Neural cell (in vitro differentiated cells): ENCODE data around the gene TSPO. TPM values are rescaled to one million over a fixed set of nuclear protein-coding genes. Genes with fewer than 3 reads are reported as not detected.

Experiments used
- H2AFZ ChIP-seq: fragments of 200-600, 300-800 bp; sonication (generic), shearing (Covaris generic); 2 replicates; pipeline ENCODE4 v1.6.0; 2014; ENCODE audit warnings: low read depth, mild to moderate bottlenecking, antibody characterized with exemption, low read length, moderate library complexity
- H3F3A ChIP-seq: fragments of 200-600 bp; shearing (Covaris generic); 2 replicates; pipeline ENCODE4 v1.6.1; 2016; ENCODE audit warnings: mild to moderate bottlenecking, moderate library complexity, mixed read lengths, antibody characterized with exemption, low read length; ENCODE audit not compliant: insufficient read depth, poor library complexity, severe bottlenecking
- H3K27ac ChIP-seq: fragments of 200-600, 300-800 bp; sonication (generic), shearing (Covaris generic); 2 replicates; pipeline ENCODE4 v1.5.1; 2014; ENCODE audit warnings: mild to moderate bottlenecking, low read length, moderate library complexity
- H3K27me3 ChIP-seq: fragments of 300-800, 200-600 bp; sonication (generic), shearing (Covaris generic); 2 replicates; pipeline ENCODE4 v1.6.0; 2014; ENCODE audit warnings: mild to moderate bottlenecking, low read depth, low read length, moderate library complexity; ENCODE audit not compliant: insufficient read depth
- H3K36me3 ChIP-seq: fragments of 300-800, 200-600 bp; sonication (generic), shearing (Covaris generic); 2 replicates; pipeline ENCODE4 v1.5.1; 2014; ENCODE audit warnings: mild to moderate bottlenecking, antibody characterized with exemption, low read length, moderate library complexity; ENCODE audit not compliant: insufficient read depth
- H3K4me2 ChIP-seq: fragments of 300-800, 200-600 bp; sonication (generic), shearing (Covaris generic); 2 replicates; pipeline ENCODE4 v1.6.0; 2014; ENCODE audit warnings: mild to moderate bottlenecking, low read length
- H3K4me3 ChIP-seq: fragments of 300-800, 200-600 bp; sonication (generic), shearing (Covaris generic); 2 replicates; pipeline ENCODE4 v1.5.1; 2014; ENCODE audit warnings: mild to moderate bottlenecking, low read length, moderate library complexity
- H3K79me2 ChIP-seq: fragments of 200-600 bp; shearing (Covaris generic); replicated peaks from 2 replicates; pipeline ENCODE4 v1.6.0; 2014; ENCODE audit warnings: mild to moderate bottlenecking, low read length, moderate library complexity; ENCODE audit not compliant: insufficient read depth
- H3K9ac ChIP-seq: fragments of 300-800, 200-600 bp; sonication (generic), shearing (Covaris generic); 2 replicates; pipeline ENCODE4 v1.6.1; 2016; ENCODE audit warnings: mild to moderate bottlenecking, low read length, mixed read lengths
- H3K9me2 ChIP-seq: fragments of 200-600 bp; shearing (Covaris generic); 2 replicates; pipeline ENCODE4 v1.6.1; 2016; ENCODE audit warnings: mild to moderate bottlenecking, low read length, mixed read lengths; ENCODE audit not compliant: insufficient read depth
- H3K9me3 ChIP-seq: fragments of 200-600, 300-800 bp; sonication (generic), shearing (Covaris generic); 2 replicates; pipeline ENCODE4 v1.6.1; 2016; ENCODE audit warnings: mild to moderate bottlenecking, mixed run types, low read length, moderate library complexity, mixed read lengths
- H4K20me1 ChIP-seq: fragments of 200-600 bp; shearing (Covaris generic); 2 replicates; pipeline ENCODE4 v1.6.1; 2016; ENCODE audit warnings: mild to moderate bottlenecking, mixed run types; ENCODE audit not compliant: insufficient read depth
- CTCF ChIP-seq: fragments of 450-650 bp; IDR thresholded peaks from 2 replicates; pipeline ENCODE4 v1.5.1; 2014; ENCODE audit warnings: antibody characterized with exemption, mild to moderate bottlenecking, moderate library complexity; ENCODE audit not compliant: poor library complexity, severe bottlenecking
- EP300 ChIP-seq: fragments of 450-650 bp; conservative IDR thresholded peaks from 2 replicates; pipeline ENCODE4 v1.6.1; 2014; ENCODE audit warnings: antibody characterized with exemption, mild to moderate bottlenecking, moderate library complexity; ENCODE audit not compliant: poor library complexity, severe bottlenecking
- EZH2 ChIP-seq: fragments of 200-600, 300-800 bp; shearing (Covaris generic), sonication (generic); IDR thresholded peaks from 2 replicates; pipeline ENCODE4 v1.6.1; 2014; ENCODE audit warnings: antibody characterized with exemption, low read length, borderline replicate concordance, mild to moderate bottlenecking; ENCODE audit not compliant: insufficient read depth, poor library complexity, severe bottlenecking
- MXI1 ChIP-seq: fragments of 450-650 bp; conservative IDR thresholded peaks from 2 replicates; pipeline ENCODE4 v1.6.1; 2014; ENCODE audit warnings: antibody characterized with exemption, mild to moderate bottlenecking; ENCODE audit not compliant: poor library complexity, severe bottlenecking
- POLR2AphosphoS5 ChIP-seq: IDR thresholded peaks from 2 replicates; pipeline ENCODE4 v1.6.1; 2012
- RAD21 ChIP-seq: fragments of 450-650 bp; conservative IDR thresholded peaks from 2 replicates; pipeline ENCODE4 v1.6.1; 2014; ENCODE audit warnings: antibody characterized with exemption, mild to moderate bottlenecking, moderate library complexity
- SMC3 ChIP-seq: fragments of 450-650 bp; conservative IDR thresholded peaks from 2 replicates; pipeline ENCODE4 v1.6.1; 2014; ENCODE audit warnings: antibody characterized with exemption, mild to moderate bottlenecking, moderate library complexity; ENCODE audit not compliant: poor library complexity
- TAF1 ChIP-seq: IDR thresholded peaks from 2 replicates; pipeline ENCODE4 v1.6.1; 2012; ENCODE audit warnings: low read depth
- polyA plus RNA-seq: library from polyadenylated mRNA; depleted of rRNA; stranded (reverse); fragments of >200 nt; gene quantifications from 2 replicates; pipeline ENCODE4 v1.2.3, GENCODE V29; 2014
- TF ChIP-seq, protein P1 (sequence below): IDR thresholded peaks from 2 replicates; pipeline ENCODE4 v1.6.1; 2012; ENCODE audit warnings: borderline replicate concordance

The TSPO gene
- polyA plus RNA-seq, 1 donor from 2014 or later, result not detected

- TF ChIP-seq POLR2AphosphoS5 (no peak), SMC3 (no peak), EZH2 (no peak)
- Histone ChIP-seq H3K4me3 (no peak overlapping the region), H4K20me1 (no peaks in the 10 kb centered on the region), H3K9ac (no peak overlapping the region), H3K79me2 (no peaks in the 10 kb centered on the region), H3K27me3 (no peaks in the 10 kb centered on the region), H3F3A (no peaks in the 10 kb centered on the region), H2AFZ (no peak overlapping the region), H3K36me3 (no peaks in the 10 kb centered on the region), H3K4me2 (no peak overlapping the region), H3K9me2 (no peaks in the 10 kb centered on the region), H3K9me3 (no peaks in the 10 kb centered on the region), H3K27ac (no peak overlapping the region)
Measured at GRCh38 chr22:43179911-43180195, 28.5 kb downstream of the TSPO start.

DNA sequence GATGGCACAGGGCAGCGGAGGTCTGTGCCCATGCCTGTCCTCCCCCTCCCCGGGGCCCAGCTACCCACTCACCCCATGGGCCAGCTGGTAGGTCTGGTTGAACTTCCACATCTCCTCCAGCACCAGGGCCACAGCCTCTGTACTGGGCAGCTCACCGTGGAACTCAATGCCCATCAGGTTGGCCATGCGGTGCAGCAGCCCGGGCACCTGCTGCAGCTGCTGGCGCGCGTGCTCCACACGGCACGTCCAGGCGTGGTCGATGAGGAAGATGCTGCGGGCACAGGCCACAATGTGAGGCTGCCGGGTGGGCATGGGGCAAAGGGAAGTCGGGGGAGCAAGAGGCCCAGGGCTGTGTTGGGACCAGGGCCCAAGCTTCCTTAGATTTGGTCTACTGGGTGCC is 29.3 kb downstream of the TSPO start:
- Histone ChIP-seq H3K79me2 (no peaks in the 10 kb centered on the region), H3K27me3 (no peaks in the 10 kb centered on the region), H3K9me2 (no peaks in the 10 kb centered on the region), H3F3A (no peaks in the 10 kb centered on the region), H3K9me3 (no peaks in the 10 kb centered on the region), H3K4me2 (no peak overlapping the region), H2AFZ (no peak overlapping the region), H3K9ac (no peak overlapping the region), H3K4me3 (no peak overlapping the region), H4K20me1 (no peaks in the 10 kb centered on the region), H3K36me3 (no peaks in the 10 kb centered on the region), H3K27ac (no peak overlapping the region)
- TF ChIP-seq TAF1 (no peak), RAD21 (no peak), CTCF (no peak), POLR2AphosphoS5 (no peak), SMC3 (no peak), EZH2 (no peak), MXI1 (no peak), EP300 (no peak)
- TF ChIP-seq, protein P1, sequence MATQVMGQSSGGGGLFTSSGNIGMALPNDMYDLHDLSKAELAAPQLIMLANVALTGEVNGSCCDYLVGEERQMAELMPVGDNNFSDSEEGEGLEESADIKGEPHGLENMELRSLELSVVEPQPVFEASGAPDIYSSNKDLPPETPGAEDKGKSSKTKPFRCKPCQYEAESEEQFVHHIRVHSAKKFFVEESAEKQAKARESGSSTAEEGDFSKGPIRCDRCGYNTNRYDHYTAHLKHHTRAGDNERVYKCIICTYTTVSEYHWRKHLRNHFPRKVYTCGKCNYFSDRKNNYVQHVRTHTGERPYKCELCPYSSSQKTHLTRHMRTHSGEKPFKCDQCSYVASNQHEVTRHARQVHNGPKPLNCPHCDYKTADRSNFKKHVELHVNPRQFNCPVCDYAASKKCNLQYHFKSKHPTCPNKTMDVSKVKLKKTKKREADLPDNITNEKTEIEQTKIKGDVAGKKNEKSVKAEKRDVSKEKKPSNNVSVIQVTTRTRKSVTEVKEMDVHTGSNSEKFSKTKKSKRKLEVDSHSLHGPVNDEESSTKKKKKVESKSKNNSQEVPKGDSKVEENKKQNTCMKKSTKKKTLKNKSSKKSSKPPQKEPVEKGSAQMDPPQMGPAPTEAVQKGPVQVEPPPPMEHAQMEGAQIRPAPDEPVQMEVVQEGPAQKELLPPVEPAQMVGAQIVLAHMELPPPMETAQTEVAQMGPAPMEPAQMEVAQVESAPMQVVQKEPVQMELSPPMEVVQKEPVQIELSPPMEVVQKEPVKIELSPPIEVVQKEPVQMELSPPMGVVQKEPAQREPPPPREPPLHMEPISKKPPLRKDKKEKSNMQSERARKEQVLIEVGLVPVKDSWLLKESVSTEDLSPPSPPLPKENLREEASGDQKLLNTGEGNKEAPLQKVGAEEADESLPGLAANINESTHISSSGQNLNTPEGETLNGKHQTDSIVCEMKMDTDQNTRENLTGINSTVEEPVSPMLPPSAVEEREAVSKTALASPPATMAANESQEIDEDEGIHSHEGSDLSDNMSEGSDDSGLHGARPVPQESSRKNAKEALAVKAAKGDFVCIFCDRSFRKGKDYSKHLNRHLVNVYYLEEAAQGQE, result no peak
